SK-N-SH treated with all-trans-retinoic acid at 6 μM for 48 hours (cell line): ENCODE data around the gene SSBP4.
"Not testable (repeated sequence)": the region's sequence is repeated elsewhere in the genome, so short reads cannot be mapped to it uniquely, and the experiment has no call there.

ENCODE experiments used
- ATAC-seq: fragments of 200-7000 bp; cut with Tn5 transposase; 3 replicates; pipeline ENCODE4 v1.9.1; 2020; ENCODE audit warnings: mild to moderate bottlenecking, moderate library complexity
- ARNTL ChIP-seq: fragments of 450-650 bp; formaldehyde crosslinking; IDR thresholded peaks from 2 replicates; pipeline ENCODE4 v1.5.0; 2020; ENCODE audit warnings: low read depth, mild to moderate bottlenecking, moderate library complexity, borderline replicate concordance
- BACH2 ChIP-seq: fragments of 250-450 bp; sonication (Bioruptor Pico); IDR thresholded peaks from 2 replicates; pipeline ENCODE4 v1.9.0; 2021; ENCODE audit warnings: mild to moderate bottlenecking, borderline replicate concordance
- CSDC2 ChIP-seq: fragments of 250-450 bp; sonication (Bioruptor Pico); IDR thresholded peaks from 2 replicates; pipeline ENCODE4 v1.5.0; 2020; ENCODE audit warnings: mild to moderate bottlenecking, moderate library complexity
- ESRRG ChIP-seq: fragments of 250-450 bp; sonication (Bioruptor Pico); IDR thresholded peaks from 2 replicates; pipeline ENCODE4 v1.6.1; 2021; ENCODE audit warnings: mild to moderate bottlenecking
- GLIS3 ChIP-seq: fragments of 250-450 bp; sonication (Bioruptor Pico); IDR thresholded peaks from 2 replicates; pipeline ENCODE4 v1.5.0; 2020; ENCODE audit warnings: mild to moderate bottlenecking, moderate library complexity
- OSR1 ChIP-seq: fragments of 250-450 bp; sonication (Bioruptor Pico); IDR thresholded peaks from 2 replicates; pipeline ENCODE4 v1.8.0; 2022; ENCODE audit warnings: moderate library complexity, mild to moderate bottlenecking, inconsistent platforms
- PPARA ChIP-seq: fragments of 250-450 bp; sonication (Bioruptor Pico); IDR thresholded peaks from 2 replicates; pipeline ENCODE4 v1.5.0; 2020; ENCODE audit warnings: mild to moderate bottlenecking, borderline replicate concordance
- RARB ChIP-seq: fragments of 250-450 bp; sonication (Bioruptor Pico); IDR thresholded peaks from 2 replicates; pipeline ENCODE4 v1.8.0; 2021; ENCODE audit warnings: mild to moderate bottlenecking, moderate library complexity
- SNAI2 ChIP-seq: fragments of 250-450 bp; sonication (Bioruptor Pico); IDR thresholded peaks from 2 replicates; pipeline ENCODE4 v1.5.0; 2020; ENCODE audit warnings: mild to moderate bottlenecking, moderate library complexity
- TCF4 ChIP-seq: fragments of 250-450 bp; sonication (Bioruptor Pico); IDR thresholded peaks from 2 replicates; pipeline ENCODE4 v1.8.0; 2021; ENCODE audit warnings: mild to moderate bottlenecking, moderate library complexity, borderline replicate concordance
- TOX ChIP-seq: fragments of 250-450 bp; sonication (Bioruptor Pico); IDR thresholded peaks from 2 replicates; pipeline ENCODE4 v1.8.0; 2021; ENCODE audit warnings: mild to moderate bottlenecking, moderate library complexity, borderline replicate concordance
- ZFP3 ChIP-seq: fragments of 250-450 bp; sonication (Bioruptor Pico); IDR thresholded peaks from 2 replicates; pipeline ENCODE4 v1.5.0; 2020; ENCODE audit warnings: mild to moderate bottlenecking, moderate library complexity
- ZFP30 ChIP-seq: fragments of 450-650 bp; formaldehyde crosslinking; IDR thresholded peaks from 2 replicates; pipeline ENCODE4 v1.5.0; 2022; ENCODE audit warnings: mild to moderate bottlenecking, moderate library complexity
- ZNF565 ChIP-seq: fragments of 450-650 bp; formaldehyde crosslinking; conservative IDR thresholded peaks from 2 replicates; pipeline ENCODE4 v1.5.0; 2020; ENCODE audit warnings: low read depth, mild to moderate bottlenecking, moderate library complexity
- ZNF70 ChIP-seq: fragments of 450-650 bp; formaldehyde crosslinking; IDR thresholded peaks from 2 replicates; pipeline ENCODE4 v1.5.0; 2020; ENCODE audit warnings: mild to moderate bottlenecking, moderate library complexity
- ZNF8 ChIP-seq: fragments of 450-650 bp; formaldehyde crosslinking; IDR thresholded peaks from 2 replicates; pipeline ENCODE4 v1.5.0; 2020; ENCODE audit warnings: mild to moderate bottlenecking, moderate library complexity
- TF ChIP-seq, protein P1 (sequence below): fragments of 250-450 bp; sonication (Bioruptor Pico); IDR thresholded peaks from 2 replicates; pipeline ENCODE4 v1.5.1; 2020; ENCODE audit warnings: low read depth, mild to moderate bottlenecking, moderate library complexity
- TF ChIP-seq, protein P2 (sequence below): fragments of 250-450 bp; sonication (Bioruptor Pico); IDR thresholded peaks from 2 replicates; pipeline ENCODE4 v1.8.0; 2021; ENCODE audit warnings: low read depth, mild to moderate bottlenecking, moderate library complexity, borderline replicate concordance
- TF ChIP-seq, protein P3 (sequence below): fragments of 250-450 bp; sonication (Bioruptor Pico); IDR thresholded peaks from 2 replicates; pipeline ENCODE4 v1.8.0; 2020; ENCODE audit warnings: mild to moderate bottlenecking, moderate library complexity, borderline replicate concordance

Gene SSBP4

DNA sequence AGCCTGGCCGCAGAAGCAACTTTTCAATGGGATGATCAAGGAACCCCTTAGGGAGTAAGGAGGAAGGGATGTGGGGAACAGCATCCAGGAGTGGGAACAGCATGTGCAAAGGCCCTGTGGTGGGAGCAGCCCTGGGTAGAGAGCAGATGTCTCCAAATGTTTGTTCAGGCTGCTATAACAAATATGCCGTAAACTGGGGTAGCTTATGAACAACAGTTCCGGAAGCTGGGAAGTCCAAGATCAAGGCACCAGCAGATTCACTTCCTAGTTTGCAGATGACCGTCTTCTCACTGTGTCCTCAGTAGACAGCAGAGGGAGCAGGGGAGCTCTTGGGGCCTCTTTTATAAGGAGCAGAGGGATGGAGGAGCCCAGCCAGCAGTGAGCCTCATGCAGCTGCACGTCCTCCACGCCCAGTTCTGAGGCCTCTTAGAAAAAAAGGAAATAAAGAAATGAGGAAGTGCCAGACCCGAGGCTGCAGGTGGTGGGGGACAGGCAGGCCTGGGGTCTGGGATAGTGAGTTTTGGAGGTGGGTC, 17.6 kb upstream of the SSBP4 start:
- peak; percentile 83 for ATAC-seq
- no peak for TF ChIP-seq CSDC2 (CRISPR knock-in tag)

DNA sequence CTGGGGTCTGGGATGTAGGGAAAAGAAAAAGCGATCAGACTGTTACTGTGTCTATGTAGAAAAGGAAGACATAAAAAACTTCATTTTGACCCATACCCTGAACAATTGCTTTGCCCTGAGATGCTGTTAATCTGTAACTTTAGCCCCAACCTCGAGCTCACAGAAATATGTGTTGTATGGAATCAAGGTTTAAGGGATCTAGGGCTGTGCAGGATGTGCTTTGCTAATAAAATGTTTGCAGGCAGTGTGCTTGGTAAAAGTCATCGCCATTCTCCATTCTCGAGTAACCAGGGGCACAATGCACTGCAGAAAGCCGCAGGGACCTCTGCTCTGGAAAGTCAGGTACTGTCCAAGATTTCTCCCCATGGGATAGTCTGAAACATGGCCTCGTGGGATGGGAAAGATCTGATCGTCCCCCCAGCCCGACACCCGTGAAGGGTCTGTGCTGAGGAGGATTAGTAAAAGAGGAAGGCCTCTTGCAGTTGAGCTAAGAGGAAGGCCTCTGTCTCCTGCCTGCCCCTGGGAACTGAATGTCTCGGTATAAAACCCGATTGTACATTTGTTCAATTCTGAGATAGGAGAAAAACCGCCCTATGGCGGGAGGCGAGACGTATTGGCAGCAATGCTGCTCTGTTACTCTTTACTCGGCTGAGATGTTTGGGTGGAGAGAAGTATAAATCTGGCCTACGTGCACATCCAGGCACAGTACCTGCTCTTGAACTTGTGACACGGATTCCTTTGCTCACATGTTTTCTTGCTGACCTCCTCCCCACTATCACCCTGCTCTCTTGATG, 16.5 kb upstream of the SSBP4 start:
- ATAC-seq, result not testable (repeated sequence)

DNA sequence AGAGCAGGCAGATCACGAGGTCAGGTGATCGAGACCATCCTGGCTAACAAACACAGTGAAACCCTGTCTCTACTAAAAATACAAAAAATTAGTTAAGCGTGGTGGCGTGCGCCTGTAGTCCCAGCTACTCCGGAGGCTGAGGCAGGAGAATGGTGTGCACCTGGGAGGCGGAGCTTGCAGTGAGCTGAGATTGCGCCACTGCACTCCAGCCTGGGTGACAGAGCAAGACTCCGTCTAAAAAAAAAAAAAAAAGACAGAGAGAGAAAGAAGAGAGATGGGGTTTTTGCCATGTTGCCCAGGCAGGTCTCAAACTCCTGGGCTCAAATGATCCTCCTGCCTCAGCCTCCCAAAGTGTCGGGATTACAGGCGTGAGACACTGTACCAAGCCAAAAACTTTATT, 13.4 kb upstream of the SSBP4 start:
- not testable (repeated sequence) for ATAC-seq

DNA sequence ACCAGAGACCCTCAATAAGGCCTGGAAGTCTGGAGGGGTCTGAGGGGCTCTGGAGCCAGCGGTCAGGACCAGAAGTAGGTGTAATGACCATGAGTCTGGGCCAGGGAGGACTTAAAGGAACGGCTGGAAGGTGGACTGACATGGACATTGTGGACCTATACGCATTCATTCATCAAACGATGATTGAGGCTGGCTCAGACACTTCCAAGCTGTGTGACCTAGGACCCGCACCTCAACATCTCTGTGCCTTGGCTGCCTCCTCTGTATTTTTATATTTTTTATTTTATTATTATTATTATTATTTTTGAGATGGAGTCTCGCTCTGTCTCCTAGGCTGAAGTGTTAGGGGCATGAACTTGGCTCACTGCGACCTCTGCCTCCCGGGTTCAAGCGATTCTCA, 12.4 kb upstream of the SSBP4 start:
- ATAC-seq, result no peak

DNA sequence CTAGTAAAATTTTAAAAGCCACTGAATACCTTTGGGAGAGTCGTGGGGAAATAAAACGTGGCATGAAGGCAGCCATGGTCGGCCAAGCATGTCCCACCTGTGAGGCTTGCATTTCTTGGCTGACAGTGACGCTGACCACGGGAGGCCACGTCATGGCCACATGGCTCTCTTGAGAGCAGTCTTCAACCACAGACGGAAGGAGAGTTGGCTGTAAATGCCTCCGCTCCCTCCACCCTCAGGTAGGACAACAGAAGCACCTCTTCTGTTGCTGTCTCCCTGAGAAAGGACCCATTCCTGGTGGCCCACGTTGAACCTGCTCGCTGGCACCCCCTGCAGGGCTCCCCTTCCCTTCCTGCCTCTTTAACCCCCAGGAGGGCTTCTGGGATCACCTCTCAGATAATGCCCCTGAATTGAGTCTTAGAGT, 11.1 kb upstream of the SSBP4 start:
- ATAC-seq, result peak; percentile 35; the same call in 2 of the 3 replicates
- TF ChIP-seq TOX (no peak), SNAI2 (no peak), TCF4 (CRISPR knock-in tag) (no peak), ZNF70 (CRISPR knock-in tag) (no peak), BACH2 (CRISPR knock-in tag) (no peak), ZFP30 (CRISPR knock-in tag) (no peak), CSDC2 (CRISPR knock-in tag) (no peak), PPARA (CRISPR knock-in tag) (no peak), ZNF565 (CRISPR knock-in tag) (no peak), GLIS3 (CRISPR knock-in tag) (no peak)
- TF ChIP-seq, protein P1, sequence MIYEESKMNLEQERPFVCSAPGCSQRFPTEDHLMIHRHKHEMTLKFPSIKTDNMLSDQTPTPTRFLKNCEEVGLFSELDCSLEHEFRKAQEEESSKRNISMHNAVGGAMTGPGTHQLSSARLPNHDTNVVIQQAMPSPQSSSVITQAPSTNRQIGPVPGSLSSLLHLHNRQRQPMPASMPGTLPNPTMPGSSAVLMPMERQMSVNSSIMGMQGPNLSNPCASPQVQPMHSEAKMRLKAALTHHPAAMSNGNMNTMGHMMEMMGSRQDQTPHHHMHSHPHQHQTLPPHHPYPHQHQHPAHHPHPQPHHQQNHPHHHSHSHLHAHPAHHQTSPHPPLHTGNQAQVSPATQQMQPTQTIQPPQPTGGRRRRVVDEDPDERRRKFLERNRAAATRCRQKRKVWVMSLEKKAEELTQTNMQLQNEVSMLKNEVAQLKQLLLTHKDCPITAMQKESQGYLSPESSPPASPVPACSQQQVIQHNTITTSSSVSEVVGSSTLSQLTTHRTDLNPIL (CRISPR knock-in tag), result no peak
- TF ChIP-seq, protein P2, sequence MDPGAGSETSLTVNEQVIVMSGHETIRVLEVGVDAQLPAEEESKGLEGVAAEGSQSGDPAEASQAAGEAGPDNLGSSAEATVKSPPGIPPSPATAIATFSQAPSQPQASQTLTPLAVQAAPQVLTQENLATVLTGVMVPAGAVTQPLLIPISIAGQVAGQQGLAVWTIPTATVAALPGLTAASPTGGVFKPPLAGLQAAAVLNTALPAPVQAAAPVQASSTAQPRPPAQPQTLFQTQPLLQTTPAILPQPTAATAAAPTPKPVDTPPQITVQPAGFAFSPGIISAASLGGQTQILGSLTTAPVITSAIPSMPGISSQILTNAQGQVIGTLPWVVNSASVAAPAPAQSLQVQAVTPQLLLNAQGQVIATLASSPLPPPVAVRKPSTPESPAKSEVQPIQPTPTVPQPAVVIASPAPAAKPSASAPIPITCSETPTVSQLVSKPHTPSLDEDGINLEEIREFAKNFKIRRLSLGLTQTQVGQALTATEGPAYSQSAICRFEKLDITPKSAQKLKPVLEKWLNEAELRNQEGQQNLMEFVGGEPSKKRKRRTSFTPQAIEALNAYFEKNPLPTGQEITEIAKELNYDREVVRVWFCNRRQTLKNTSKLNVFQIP, result no peak
- TF ChIP-seq, protein P3, sequence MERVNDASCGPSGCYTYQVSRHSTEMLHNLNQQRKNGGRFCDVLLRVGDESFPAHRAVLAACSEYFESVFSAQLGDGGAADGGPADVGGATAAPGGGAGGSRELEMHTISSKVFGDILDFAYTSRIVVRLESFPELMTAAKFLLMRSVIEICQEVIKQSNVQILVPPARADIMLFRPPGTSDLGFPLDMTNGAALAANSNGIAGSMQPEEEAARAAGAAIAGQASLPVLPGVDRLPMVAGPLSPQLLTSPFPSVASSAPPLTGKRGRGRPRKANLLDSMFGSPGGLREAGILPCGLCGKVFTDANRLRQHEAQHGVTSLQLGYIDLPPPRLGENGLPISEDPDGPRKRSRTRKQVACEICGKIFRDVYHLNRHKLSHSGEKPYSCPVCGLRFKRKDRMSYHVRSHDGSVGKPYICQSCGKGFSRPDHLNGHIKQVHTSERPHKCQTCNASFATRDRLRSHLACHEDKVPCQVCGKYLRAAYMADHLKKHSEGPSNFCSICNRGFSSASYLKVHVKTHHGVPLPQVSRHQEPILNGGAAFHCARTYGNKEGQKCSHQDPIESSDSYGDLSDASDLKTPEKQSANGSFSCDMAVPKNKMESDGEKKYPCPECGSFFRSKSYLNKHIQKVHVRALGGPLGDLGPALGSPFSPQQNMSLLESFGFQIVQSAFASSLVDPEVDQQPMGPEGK (CRISPR knock-in tag), result no peak
- TF ChIP-seq, all 23 proteins: peak for 0

More for the DNA sequence above, 12.4 kb upstream of the SSBP4 start:
- no peak for TF ChIP-seq TOX
- TF ChIP-seq GLIS3 (CRISPR knock-in tag), result no peak
- no peak for TF ChIP-seq TCF4 (CRISPR knock-in tag)
- no peak for TF ChIP-seq ESRRG
- no peak for TF ChIP-seq ZNF565 (CRISPR knock-in tag)

DNA sequence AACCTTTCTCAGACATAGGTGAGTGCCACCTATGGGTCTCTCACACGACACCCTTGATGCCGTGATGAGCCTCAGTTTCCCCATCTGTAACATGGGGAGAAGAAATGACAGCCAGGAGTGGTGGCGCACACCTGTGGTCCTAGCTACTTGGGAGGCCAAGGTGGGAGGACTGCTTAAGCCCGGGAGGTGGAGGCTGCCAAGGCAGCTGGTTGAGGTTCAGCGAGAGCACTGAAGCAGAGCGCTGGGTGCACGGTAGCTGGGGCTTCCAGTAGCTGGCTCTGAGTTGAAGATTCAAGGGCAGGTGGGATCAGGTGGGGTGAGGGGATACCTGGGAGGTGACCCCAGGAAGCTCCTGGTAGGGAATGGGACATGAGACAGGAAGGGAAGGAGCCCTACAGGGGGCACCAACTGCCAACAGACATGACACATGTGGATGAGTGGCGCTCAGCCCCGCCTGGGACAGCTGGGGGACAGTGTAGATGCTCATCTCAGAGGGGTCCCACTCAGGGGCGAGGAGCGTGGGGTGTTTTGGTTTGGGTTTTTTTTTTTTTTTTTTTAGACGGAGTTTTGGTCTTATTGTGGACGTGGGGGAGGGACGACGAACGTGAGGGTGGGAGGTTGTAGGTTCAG, 6.5 kb upstream of the SSBP4 start:
- TF ChIP-seq OSR1 (CRISPR knock-in tag) (no peak), ARNTL (CRISPR knock-in tag) (no peak), CSDC2 (CRISPR knock-in tag) (no peak), BACH2 (CRISPR knock-in tag) (no peak), TOX (no peak), GLIS3 (CRISPR knock-in tag) (no peak), ZNF565 (CRISPR knock-in tag) (no peak), ZNF8 (CRISPR knock-in tag) (no peak), ZFP3 (CRISPR knock-in tag) (no peak), ZFP30 (CRISPR knock-in tag) (no peak), RARB (CRISPR knock-in tag) (no peak)
- TF ChIP-seq, protein P1 (CRISPR knock-in tag), result no peak
- TF ChIP-seq, protein P2, result no peak
- no peak for ATAC-seq
